Left lung (tissue), 10 donors: ENCODE results near the gene PREX1. TPM values are rescaled to one million over a fixed set of nuclear protein-coding genes. Genes with fewer than 3 reads are reported as not detected.

ENCODE experiments used
- ATAC-seq: fragments of 200-7000 bp; cut with Tn5 transposase; one replicate; pipeline ENCODE4 v1.9.1; 2020; ENCODE audit warnings: moderate library complexity
- DNase-seq, 4 donors: peaks; one replicate each; pipeline ENCODE4 v3.0.0-alpha.2; 2013 to 2020
- H3K27ac ChIP-seq, 2 donors: fragments of 200-600 bp; sonication (generic) in 1 of 2; one replicate each; pipeline versions ENCODE4 v1.5.0 to v1.8.0; 2020 to 2021
- H3K27me3 ChIP-seq, 2 donors: fragments of 200-600 bp; sonication (generic) in 1 of 2; one replicate each; pipeline versions ENCODE4 v1.5.0 to v1.8.0; 2020 to 2021
- H3K36me3 ChIP-seq, 2 donors: fragments of 200-600 bp; sonication (generic) in 1 of 2; one replicate each; pipeline versions ENCODE4 v1.5.0 to v1.8.0; 2020 to 2021
- H3K4me1 ChIP-seq, 2 donors: fragments of 200-600 bp; one replicate each; pipeline ENCODE4 v1.8.0; 2021
- H3K4me3 ChIP-seq, 2 donors: fragments of 200-600 bp; sonication (generic) in 1 of 2; one replicate each; pipeline versions ENCODE4 v1.5.0 to v1.8.0; 2020 to 2021; ENCODE audit warnings: mild to moderate bottlenecking in 1 of 2
- H3K9me3 ChIP-seq, 2 donors: fragments of 200-600 bp; sonication (generic) in 1 of 2; one replicate each; pipeline versions ENCODE4 v1.5.0 to v1.8.0; 2020 to 2021
- intact Hi-C, 2 donors: fragments of 100-400 bp; cut with DNase I; formaldehyde crosslinking; loops; one replicate each; pipeline versions ENCODE4 v1.11.2 to v1.14.2; 2022
- polyA plus RNA-seq, 6 donors: library from polyadenylated mRNA; unstranded; fragments of 120-200 nt; gene quantifications; one replicate each; pipeline ENCODE4 v1.2.1, GENCODE V29; 2013; ENCODE audit not compliant: insufficient read length in 6 of 6
- total RNA-seq, 2 donors: library from RNA; stranded (reverse); fragmentation: NEBNext Ultra II Directional; extraction: Animal tissue kit (Norgen Biotek cat#: 25700); gene quantifications; one replicate each; pipeline ENCODE4 v1.2.1, GENCODE V29; 2021
- TF ChIP-seq, protein P1 (sequence below), 2 donors: fragments of 200-600 bp; sonication (generic) in 1 of 2; IDR thresholded peaks; one replicate each; pipeline versions ENCODE4 v1.5.0 to v1.8.0; 2021; ENCODE audit warnings: antibody characterized with exemption in 2 of 2
- donor health status: DM: no; HTN: yes; CAD: no.
- donor health status: DM: no; HTN: no; CAD: no.

Gene PREX1
- total and polyA plus RNA-seq, 8 donors, result 20.3 to 111 (median 26.1) TPM

DNA sequence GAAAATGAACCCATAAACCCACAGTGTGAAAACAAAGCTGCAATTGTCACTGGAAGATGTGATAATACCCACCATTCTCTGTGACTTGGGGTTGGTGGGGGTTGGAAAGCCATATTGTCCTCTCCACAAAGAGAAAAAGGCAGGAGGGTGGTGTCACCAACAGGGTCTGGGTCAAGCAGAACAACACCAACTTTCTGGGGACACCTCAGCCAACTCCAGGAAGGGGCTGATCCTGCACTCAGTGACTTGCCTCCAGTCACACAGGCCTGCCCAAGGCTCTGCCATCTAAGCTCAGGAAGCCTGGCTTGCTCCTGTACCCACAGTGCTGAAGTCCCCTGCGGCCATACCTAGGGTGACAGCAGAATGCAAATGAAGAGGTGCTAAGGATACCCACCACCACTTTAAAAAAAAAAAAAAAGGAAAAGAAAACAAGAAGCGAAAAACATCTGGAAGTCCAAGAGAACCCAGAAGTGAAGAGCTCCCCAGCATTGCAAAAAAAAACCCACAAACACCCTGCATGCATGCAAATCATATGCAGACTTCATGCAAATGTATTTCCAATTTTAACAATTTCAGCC lies 110.6 kb downstream of the PREX1 start:
- intact Hi-C loops, result no loop called here
- ATAC-seq (no peak), DNase-seq (peak in 1 of 4 donors; percentile 28)
- Histone ChIP-seq H3K27me3 (no peaks in the 10 kb centered on the region), H3K27ac (peak overlapping the region in 1 of 2 donors; percentile 40), H3K36me3 (peaks cover 0 to 7% of the 10 kb centered on the region in 2 donors), H3K4me1 (peaks cover 12 to 90% of the 10 kb centered on the region in 2 donors), H3K4me3 (no peak overlapping the region), H3K9me3 (no peaks in the 10 kb centered on the region)
- TF ChIP-seq, protein P1, sequence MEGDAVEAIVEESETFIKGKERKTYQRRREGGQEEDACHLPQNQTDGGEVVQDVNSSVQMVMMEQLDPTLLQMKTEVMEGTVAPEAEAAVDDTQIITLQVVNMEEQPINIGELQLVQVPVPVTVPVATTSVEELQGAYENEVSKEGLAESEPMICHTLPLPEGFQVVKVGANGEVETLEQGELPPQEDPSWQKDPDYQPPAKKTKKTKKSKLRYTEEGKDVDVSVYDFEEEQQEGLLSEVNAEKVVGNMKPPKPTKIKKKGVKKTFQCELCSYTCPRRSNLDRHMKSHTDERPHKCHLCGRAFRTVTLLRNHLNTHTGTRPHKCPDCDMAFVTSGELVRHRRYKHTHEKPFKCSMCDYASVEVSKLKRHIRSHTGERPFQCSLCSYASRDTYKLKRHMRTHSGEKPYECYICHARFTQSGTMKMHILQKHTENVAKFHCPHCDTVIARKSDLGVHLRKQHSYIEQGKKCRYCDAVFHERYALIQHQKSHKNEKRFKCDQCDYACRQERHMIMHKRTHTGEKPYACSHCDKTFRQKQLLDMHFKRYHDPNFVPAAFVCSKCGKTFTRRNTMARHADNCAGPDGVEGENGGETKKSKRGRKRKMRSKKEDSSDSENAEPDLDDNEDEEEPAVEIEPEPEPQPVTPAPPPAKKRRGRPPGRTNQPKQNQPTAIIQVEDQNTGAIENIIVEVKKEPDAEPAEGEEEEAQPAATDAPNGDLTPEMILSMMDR (IDR thresholded peaks at IDR 0.05), result no peak

DNA sequence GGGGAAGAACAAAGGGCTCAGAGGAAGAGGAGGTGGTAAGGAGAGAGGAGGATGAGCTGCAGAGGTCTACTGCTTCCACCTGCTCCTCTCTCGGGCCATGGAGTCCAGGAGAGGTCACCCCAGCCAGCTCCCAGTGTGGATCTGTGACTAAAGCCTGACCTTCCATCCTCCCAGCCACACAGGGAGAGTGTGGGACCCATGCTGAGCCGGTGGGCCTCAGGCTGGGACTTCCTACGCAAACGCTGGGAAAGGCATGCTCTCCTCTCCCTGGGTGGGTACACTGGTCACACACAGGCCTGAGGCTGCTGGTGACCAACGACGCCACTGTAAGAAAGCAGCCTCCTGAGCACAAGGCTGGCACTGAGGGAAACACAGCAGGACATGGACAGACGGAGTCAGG lies 111.3 kb downstream of the PREX1 start:
- peaks cover 6 to 90% of the 10 kb centered on the region in 2 donors for H3K4me1 ChIP-seq
- no peaks in the 10 kb centered on the region for H3K9me3 ChIP-seq
- no peaks in the 10 kb centered on the region for H3K27me3 ChIP-seq
- ATAC-seq, result no peak
- peak in 1 of 4 donors; percentile 14 for DNase-seq
- H3K4me3 ChIP-seq, result no peak overlapping the region
- peak overlapping the region in 1 of 2 donors; percentile 37 for H3K27ac ChIP-seq
- peaks cover 0 to 7% of the 10 kb centered on the region in 2 donors for H3K36me3 ChIP-seq
- TF ChIP-seq, protein P1 (IDR thresholded peaks at IDR 0.05), result no peak
- intact Hi-C loops, result no loop called here

GRCh38 chr20:48716086-48716485 lies 111.7 kb downstream of the PREX1 start:
- TF ChIP-seq, protein P1 (IDR thresholded peaks at IDR 0.05), result no peak
- ATAC-seq, result no peak
- H3K36me3 ChIP-seq, result peaks cover 0 to 7% of the 10 kb centered on the region in 2 donors
- H3K27me3 ChIP-seq, result no peaks in the 10 kb centered on the region
- no peak overlapping the region for H3K4me3 ChIP-seq
- intact Hi-C loops, result no loop called here
- no peaks in the 10 kb centered on the region for H3K9me3 ChIP-seq
- peaks cover 1 to 89% of the 10 kb centered on the region in 2 donors for H3K4me1 ChIP-seq
- peak overlapping the region in 1 of 2 donors; percentile 37 for H3K27ac ChIP-seq
- DNase-seq, result peak in 1 of 4 donors; percentile 28

DNA sequence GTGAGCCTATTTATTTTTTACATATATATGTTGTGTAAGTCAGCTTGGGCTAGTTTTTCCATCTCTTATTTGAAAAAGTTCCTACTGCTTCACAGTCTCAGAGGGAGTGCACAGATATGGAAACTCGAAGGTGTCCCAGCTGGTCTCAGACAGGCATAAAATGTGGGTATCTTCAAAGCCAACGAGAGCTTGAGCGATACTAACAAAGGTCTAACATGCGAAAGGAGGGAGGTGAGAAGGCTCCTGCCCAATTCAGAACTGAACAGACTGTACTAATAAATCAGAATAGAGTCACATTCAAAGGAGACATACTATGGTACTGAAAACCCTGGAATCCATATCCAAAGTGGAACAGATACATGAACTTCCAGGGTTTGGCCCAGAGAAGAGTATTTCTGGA lies 113.0 kb downstream of the PREX1 start:
- ATAC-seq (no peak), DNase-seq (no peak)
- Histone ChIP-seq H3K36me3 (peaks cover 0 to 7% of the 10 kb centered on the region in 2 donors), H3K27ac (no peak overlapping the region), H3K9me3 (no peaks in the 10 kb centered on the region), H3K4me1 (peaks cover 0 to 89% of the 10 kb centered on the region in 2 donors), H3K4me3 (no peak overlapping the region), H3K27me3 (no peaks in the 10 kb centered on the region)
- TF ChIP-seq, protein P1 (IDR thresholded peaks at IDR 0.05), result no peak
- intact Hi-C loops, result no loop called here

DNA sequence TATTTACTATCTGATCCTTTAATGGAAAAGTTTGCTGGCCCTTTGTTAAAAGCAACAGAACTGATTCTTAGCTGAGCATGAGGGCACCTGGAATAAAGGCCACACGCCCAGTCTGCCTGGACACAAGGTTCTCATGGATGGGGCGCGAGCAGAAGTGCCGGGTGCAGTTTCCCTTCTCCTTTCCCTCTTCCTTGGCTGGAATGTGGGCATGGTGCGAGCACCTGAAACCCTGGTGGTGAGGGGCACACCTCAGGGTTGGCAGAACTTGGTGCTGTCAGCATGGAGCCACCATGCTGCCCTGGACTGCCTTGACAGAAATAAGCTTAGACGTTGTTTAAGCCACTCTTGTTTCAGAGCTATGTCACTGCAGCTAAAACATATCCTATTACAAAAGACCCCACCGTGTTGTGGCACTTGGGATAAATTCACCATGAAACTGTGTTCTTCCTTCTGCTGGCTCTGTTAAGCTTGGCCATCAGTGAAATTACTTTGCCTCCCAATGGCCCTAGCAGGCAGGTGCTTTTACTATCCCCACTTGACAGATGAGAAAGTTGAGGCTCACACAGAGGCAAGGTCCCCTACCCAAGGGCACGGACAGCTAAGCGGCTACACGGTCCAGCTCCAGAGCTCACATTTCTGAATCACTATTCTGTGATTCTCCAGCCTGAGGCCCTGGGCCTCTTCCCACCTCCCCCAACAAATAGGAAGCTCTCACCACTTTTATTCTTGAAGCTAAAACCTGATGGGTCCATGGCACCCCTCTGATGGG lies 115.9 kb downstream of the PREX1 start:
- Histone ChIP-seq H3K9me3 (no peaks in the 10 kb centered on the region), H3K4me1 (peaks cover 0 to 86% of the 10 kb centered on the region in 2 donors), H3K4me3 (no peak overlapping the region), H3K27me3 (no peaks in the 10 kb centered on the region), H3K36me3 (peaks cover 0 to 24% of the 10 kb centered on the region in 2 donors), H3K27ac (peak overlapping the region in 1 of 2 donors; percentile 71)
- DNase-seq (no peak), ATAC-seq (no peak)
- TF ChIP-seq, protein P1 (IDR thresholded peaks at IDR 0.05), result no peak
- intact Hi-C loops, result no loop called here
